ENCODE results near the gene LLPH.

Gene LLPH

DNA sequence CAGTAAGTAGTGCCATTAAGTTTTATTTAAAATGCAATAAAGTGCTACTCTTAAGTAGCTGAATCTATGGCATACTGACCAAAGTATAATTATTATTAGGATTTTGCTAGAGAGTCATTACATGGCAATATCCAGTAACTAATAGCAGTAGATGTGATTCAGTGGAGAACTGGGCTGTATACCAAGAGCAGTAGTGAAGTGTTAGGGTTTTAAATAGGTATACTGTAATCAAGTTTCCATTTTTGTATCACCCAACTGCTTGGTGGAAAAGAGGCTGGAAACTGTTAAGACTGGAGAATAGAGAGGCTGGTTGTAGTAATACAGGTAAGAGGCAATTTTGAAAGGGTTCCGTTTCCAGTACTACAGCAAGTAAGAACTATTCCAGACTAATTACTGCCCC lies 13.3 kb upstream of the LLPH start:
- DNase-seq (ENCODE audit: low read depth in 2 of 2, low spot score in 1 of 2) = no peak

DNA sequence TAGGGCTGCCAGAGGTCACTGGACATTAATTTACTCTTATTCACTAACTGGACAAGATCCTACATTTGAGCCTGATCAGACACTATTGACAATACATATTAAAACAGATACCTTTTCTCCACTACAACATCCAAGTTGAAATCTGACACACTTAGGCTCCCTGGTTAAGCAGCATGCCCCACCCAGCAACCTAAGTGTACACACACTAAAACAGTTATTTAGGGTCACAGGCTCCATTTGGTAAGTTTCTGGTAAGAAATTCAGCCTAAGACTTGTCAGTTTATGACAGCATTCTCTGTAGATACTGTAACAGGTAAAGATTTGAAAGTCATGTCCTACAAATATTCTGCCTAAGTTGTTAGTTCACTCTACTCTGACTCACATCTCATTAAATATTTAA lies 12.3 kb upstream of the LLPH start:
- no peak for DNase-seq (ENCODE audit: low read depth in 2 of 2, low spot score in 1 of 2)

- no peak for DNase-seq (ENCODE audit: low read depth in 2 of 2, low spot score in 1 of 2)
Measured at GRCh38 chr12:66141299-66141698, 10.7 kb upstream of the LLPH start.

GRCh38 chr12:66140731-66141130 lies 10.2 kb upstream of the LLPH start:
- no peak for DNase-seq (ENCODE audit: low read depth in 2 of 2, low spot score in 1 of 2)

GRCh38 chr12:66139328-66139727 lies 8.8 kb upstream of the LLPH start:
- no peak for DNase-seq (ENCODE audit: low read depth in 2 of 2, low spot score in 1 of 2)

DNA sequence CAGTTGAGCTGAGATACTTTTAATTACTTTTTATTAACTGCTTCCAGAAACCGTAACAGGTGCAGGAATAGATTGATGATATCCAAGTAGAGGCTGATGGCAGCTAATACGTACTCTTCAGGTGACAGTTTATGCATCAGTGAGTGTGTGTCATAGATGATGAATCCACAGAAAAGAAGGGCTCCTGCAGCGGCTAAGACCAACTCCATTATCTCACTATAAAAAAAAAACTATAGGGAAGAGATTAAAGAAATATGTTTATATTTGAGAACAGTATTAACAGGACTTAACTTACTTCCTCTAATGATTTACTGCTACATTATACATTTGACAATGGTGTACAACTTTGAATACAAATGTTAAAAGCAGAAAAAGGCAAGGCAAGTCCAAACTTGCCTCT lies 7.4 kb upstream of the LLPH start:
- DNase-seq (ENCODE audit: low read depth in 2 of 2, low spot score in 1 of 2) = no peak

DNA sequence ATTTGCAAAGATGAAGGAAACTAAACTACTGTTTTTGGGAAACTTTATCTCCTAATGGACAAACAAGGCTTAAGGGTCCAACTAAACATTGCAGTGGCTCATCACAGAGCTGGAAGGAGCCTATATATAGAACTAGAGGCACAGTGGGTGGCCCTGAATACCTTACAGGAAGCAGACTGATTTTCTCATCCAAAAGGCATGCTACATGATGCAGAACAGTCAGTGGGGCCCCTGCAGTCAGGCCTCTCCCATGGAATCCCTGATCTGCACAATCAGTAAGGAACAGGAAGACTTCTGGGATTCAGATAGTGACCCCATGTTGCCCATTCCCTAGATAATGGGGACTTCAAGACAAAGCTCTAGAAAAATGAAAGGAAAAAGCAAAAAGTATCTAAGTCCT lies 1.9 kb upstream of the LLPH start:
- DNase-seq (ENCODE audit: low read depth in 2 of 2, low spot score in 1 of 2) = no peak

GRCh38 chr12:66131067-66131688 lies 628 bp upstream of the LLPH start:
- DNase-seq (ENCODE audit: low read depth in 2 of 2, low spot score in 1 of 2) = no peak

DNA sequence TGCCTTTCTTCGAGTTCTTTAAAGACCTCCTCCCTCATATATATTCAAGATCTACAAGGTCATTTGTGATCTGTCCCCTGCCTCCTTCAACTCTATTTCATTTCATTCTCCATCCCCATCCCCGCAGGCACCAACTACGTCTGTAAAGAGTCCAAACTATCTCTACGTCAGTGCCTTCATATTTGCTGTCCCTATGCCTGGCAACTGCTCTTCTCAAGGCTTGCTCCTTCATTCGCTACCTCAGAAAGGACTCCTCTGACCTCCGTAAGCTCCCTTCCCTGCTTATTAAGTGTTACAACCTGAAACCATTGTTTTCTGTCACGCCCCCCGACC lies 650 bp downstream of the LLPH start:
- no peak for DNase-seq (ENCODE audit: low read depth in 2 of 2, low spot score in 1 of 2)

DNA sequence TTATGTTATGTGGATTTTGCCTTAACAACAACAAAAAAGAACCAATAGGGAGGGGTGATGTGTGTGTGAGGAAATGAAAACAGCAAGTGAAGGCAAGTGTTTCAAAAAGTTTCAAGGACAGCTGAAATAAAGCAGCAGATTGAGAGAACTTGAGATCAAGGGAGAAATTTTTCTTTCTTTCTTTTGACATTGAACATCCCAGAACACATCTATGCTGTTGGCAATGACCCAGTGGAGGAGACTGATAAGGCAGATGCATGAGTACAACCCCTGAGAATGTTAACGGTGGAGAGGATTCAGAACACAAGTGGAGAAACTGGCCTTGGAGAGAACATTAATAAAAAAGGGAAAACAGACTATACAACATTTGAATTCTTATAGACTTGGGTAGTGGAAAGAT lies 2.9 kb downstream of the LLPH start:
- no peak for DNase-seq (ENCODE audit: low read depth in 2 of 2, low spot score in 1 of 2)

- no peak for DNase-seq (ENCODE audit: low read depth in 2 of 2, low spot score in 1 of 2)
Measured at GRCh38 chr12:66120477-66120876, 10.1 kb downstream of the LLPH start.

- no peak for DNase-seq (ENCODE audit: low read depth in 2 of 2, low spot score in 1 of 2)
Measured at GRCh38 chr12:66119870-66120241, 10.7 kb downstream of the LLPH start.

DNA sequence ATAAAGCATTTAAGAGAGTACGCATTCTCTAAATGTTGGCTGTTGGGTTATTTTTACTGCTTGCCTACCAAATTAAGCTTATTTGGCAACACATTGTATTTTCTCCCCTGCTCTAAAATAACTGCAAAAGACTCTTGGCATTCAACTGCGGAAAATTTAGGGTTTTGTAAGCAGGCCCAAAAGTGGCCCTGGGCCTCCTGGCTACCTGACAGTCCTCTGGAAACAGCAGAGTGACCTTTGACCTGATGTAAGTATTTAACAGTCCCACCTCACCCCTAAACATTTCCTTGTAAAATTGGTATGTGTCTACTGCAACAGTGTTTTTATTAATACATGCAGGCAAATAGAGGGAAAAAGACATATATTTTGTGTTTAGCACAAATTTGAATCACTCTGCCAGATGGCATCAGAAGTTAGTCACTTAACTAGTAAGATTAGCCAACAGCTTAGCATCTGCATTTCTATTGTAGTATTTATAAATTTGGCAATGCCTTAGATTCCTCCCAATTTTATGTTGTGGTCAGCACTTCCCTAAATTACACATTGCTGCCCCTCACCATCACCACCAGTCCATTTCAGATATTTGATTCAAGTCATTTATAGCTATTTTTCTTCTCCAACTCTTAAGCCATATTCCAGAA lies 11.2 kb downstream of the LLPH start:
- DNase-seq (ENCODE audit: low read depth in 2 of 2, low spot score in 1 of 2) = no peak

GRCh38 chr12:66118240-66118891 lies 12.2 kb downstream of the LLPH start:
- DNase-seq (ENCODE audit: low read depth in 2 of 2, low spot score in 1 of 2) = no peak

- no peak for DNase-seq (ENCODE audit: low read depth in 2 of 2, low spot score in 1 of 2)
Measured at GRCh38 chr12:66117242-66117641, 13.3 kb downstream of the LLPH start.

DNA sequence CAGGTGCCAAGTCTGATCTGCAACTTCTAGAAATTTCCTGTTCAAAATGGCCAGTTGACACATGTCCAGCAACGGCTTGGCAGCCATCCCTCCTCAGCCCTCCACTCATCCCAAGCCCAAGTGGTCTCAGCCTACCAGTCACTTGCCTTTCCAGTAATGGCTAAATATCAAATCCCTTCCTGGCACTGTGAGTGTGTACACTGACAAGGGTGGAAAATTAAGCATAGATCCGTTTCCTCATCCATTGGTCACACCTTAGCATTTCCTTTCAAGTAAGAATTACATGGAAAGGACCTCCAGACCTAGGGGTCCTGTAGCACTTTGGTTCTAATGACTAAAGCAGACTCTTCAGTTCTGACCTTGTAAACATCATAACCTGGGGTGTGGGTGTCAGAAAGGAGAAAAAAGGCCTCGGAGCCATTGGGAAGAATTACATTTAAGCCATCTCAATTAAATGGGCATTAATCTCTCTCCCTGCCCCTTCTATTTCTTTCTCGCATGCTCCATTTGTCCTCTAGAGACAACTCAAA lies 15.4 kb downstream of the LLPH start:
- DNase-seq (ENCODE audit: low read depth in 2 of 2, low spot score in 1 of 2) = no peak

DNA sequence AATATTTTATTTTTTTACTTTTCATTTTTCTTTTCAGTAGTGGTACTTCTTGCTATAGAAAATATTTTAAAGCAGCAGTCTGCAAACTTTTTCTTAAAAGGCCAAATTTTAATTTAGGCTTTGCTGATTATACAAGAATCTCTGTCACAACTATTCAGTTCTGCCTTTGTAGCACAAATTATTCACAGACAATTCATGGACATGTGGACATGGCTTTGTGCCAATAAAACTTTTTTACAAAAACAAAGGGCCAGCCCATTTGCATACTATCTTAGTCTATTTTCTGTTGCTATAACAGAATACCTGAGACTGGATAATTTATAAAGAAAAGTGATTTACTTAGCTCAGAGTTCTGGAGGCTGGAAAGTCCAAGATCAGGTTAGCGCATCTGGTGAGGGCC lies 17.1 kb downstream of the LLPH start:
- no peak for DNase-seq (ENCODE audit: low read depth in 2 of 2, low spot score in 1 of 2)

DNA sequence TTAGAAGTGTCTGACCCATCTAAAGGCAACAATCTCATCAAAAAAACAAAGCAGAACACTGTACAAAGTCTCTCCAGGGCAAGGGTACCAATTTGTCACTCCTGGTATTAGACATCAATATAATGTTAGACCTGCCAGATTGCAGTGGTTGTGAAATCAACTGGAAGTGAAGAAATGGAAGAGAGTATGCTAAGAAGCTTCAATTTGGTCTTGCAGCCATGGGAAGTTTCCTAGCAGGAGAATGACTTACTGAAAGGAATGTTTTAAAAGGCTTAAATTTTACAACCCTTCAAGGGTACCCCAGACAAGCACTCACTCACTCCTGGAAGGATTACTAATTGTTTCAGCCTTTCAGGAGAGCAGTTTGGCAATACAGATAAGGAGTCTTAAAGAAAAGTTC lies 18.9 kb downstream of the LLPH start:
- no peak for DNase-seq (ENCODE audit: low read depth in 2 of 2, low spot score in 1 of 2)

DNA sequence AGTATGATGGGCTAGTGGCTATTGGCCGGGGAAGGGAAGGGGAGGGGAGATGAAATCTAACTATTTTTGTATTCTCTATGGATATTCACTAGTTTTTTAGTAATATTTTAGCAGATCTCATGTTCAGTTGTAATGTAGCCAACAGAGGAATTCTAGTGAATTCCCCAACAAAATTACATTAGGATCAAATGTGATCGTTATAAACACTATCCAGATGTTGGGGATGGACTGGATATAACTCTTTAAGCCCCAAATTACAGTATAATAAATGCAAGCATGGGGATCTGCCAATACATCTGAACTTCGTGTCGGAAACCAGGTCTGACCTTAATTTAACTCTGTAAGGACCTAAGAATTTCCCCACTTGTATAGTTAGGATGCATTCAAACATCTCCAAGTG lies 21.5 kb downstream of the LLPH start:
- no peak for DNase-seq (ENCODE audit: low read depth in 2 of 2, low spot score in 1 of 2)

GRCh38 chr12:66108386-66108785 lies 22.2 kb downstream of the LLPH start:
- no peak for DNase-seq (ENCODE audit: low read depth in 2 of 2, low spot score in 1 of 2)

GRCh38 chr12:66107451-66107915 lies 23.1 kb downstream of the LLPH start:
- DNase-seq (ENCODE audit: low read depth in 2 of 2, low spot score in 1 of 2) = no peak

GRCh38 chr12:66103016-66103913 lies 27.3 kb downstream of the LLPH start:
- DNase-seq (ENCODE audit: low read depth in 2 of 2, low spot score in 1 of 2) = no peak
